Endothelial cell of umbilical vein (primary cell): Measurements from ENCODE around the gene APCDD1.

ENCODE experiments used
- EZH2 ChIP-seq: IDR thresholded peaks from 2 replicates; pipeline ENCODE4 v1.6.1; 2012; ENCODE audit warnings: borderline replicate concordance, low read depth, mild to moderate bottlenecking, moderate library complexity, low read length, inconsistent platforms; ENCODE audit not compliant: severe bottlenecking
- JUN ChIP-seq: IDR thresholded peaks from 2 replicates; pipeline ENCODE4 v1.6.1; 2011; ENCODE audit warnings: borderline replicate concordance, low read depth; ENCODE audit not compliant: insufficient read length, insufficient read depth
- POLR2A ChIP-seq: IDR thresholded peaks from 2 replicates; pipeline ENCODE4 v1.6.1; 2012; ENCODE audit warnings: low read depth, mild to moderate bottlenecking, control low read depth, low read length
- POLR2AphosphoS5 ChIP-seq: IDR thresholded peaks from 2 replicates; pipeline ENCODE4 v1.6.1; 2012; ENCODE audit warnings: low read depth, mild to moderate bottlenecking, control low read depth, low read length, moderate library complexity; ENCODE audit not compliant: insufficient read depth
- TF ChIP-seq, protein P1 (sequence below): IDR thresholded peaks from 2 replicates; pipeline ENCODE4 v1.6.1; 2011; ENCODE audit not compliant: insufficient read depth, insufficient read length
- TF ChIP-seq, protein P2 (sequence below), 2 donors: IDR thresholded peaks; 1 replicate in 1 of 2; 2 replicates in 1 of 2; pipeline ENCODE4 v1.5.1; 2011; ENCODE audit warnings: low read length in 2 of 2, mild to moderate bottlenecking in 2 of 2, moderate library complexity in 2 of 2, control low read depth in 1 of 2, inconsistent platforms in 1 of 2, low read depth in 1 of 2; ENCODE audit not compliant: insufficient read depth in 1 of 2; ENCODE audit errors: extremely low read depth in 1 of 2

DNA sequence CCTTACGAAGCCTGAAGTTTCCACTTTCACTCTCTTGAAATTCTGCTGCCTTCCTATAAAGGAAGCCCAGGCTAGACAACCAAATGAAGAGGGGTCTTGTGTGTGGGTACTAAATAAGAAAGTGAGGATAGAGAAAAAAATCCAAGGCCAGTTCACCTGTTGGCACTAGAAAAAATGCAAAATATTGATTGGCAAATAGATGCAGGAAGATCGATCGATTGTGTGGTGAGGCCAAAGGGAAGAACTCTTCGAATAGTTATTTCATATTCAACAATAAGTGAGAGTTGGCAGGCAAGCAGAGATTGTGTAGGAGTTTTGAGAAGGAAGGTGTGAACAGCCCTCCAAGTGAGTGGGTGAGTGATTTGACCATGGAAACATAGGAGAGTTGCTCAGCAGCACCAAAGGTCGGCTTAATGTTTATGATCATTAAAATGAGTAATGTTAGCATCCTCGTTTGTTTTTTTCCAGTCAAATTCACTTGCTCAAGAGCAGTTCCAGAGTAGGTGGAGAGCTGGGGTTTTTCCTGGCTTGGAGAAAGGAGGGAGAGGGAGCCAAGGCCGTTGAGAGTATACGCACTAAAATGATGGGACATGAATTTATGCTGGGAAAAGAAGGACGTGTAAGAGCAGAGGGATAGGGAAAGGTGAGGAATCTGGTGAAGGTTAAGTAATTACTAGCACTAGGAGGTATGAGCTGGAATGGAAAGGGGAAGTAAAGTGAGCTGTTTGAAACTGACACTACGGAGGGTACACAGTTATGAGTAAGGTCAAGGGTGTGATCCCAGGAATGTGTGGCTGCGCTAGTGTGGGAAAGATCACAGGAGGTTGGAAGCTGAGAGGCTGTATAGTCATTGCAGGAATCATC is 70.3 kb downstream of the APCDD1 start:
- TF ChIP-seq, protein P1, sequence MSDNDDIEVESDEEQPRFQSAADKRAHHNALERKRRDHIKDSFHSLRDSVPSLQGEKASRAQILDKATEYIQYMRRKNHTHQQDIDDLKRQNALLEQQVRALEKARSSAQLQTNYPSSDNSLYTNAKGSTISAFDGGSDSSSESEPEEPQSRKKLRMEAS: no peak
- TF ChIP-seq, protein P2, sequence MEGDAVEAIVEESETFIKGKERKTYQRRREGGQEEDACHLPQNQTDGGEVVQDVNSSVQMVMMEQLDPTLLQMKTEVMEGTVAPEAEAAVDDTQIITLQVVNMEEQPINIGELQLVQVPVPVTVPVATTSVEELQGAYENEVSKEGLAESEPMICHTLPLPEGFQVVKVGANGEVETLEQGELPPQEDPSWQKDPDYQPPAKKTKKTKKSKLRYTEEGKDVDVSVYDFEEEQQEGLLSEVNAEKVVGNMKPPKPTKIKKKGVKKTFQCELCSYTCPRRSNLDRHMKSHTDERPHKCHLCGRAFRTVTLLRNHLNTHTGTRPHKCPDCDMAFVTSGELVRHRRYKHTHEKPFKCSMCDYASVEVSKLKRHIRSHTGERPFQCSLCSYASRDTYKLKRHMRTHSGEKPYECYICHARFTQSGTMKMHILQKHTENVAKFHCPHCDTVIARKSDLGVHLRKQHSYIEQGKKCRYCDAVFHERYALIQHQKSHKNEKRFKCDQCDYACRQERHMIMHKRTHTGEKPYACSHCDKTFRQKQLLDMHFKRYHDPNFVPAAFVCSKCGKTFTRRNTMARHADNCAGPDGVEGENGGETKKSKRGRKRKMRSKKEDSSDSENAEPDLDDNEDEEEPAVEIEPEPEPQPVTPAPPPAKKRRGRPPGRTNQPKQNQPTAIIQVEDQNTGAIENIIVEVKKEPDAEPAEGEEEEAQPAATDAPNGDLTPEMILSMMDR (IDR thresholded peaks at IDR 0.05; ENCODE audit: extremely low read depth in 1 of 2, insufficient read depth in 1 of 2, low read depth in 1 of 2, low read length in 2 of 2): no peak
- no peak for TF ChIP-seq POLR2A
- TF ChIP-seq JUN: no peak
- TF ChIP-seq POLR2AphosphoS5: no peak
- no peak for TF ChIP-seq EZH2
